Smooth muscle cell (in vitro differentiated cells): Measurements from ENCODE around the gene MAGI1. TPM values are rescaled to one million over a fixed set of nuclear protein-coding genes. Genes with fewer than 3 reads are reported as not detected.

Source experiments
- DNase-seq: peaks from one replicate; lab custom pipeline; 2025; ENCODE audit not compliant: unreplicated experiment; lab: John Stamatoyannopoulos, UW
- H2AFZ ChIP-seq: fragments of 200-600 bp; sonication (generic); 2 replicates; pipeline ENCODE4 v1.6.0; 2016; ENCODE audit warnings: antibody characterized with exemption, low read depth, mild to moderate bottlenecking
- H3F3A ChIP-seq: fragments of 200-600 bp; sonication (generic); 2 replicates; pipeline ENCODE4 v1.6.0; 2017; ENCODE audit warnings: antibody characterized with exemption, low read depth
- H3K27ac ChIP-seq: fragments of 200-600 bp; sonication (generic); 2 replicates; pipeline ENCODE4 v1.5.1; 2016; ENCODE audit warnings: low read depth, mild to moderate bottlenecking
- H3K27me3 ChIP-seq: fragments of 200-600 bp; sonication (generic); 2 replicates; pipeline ENCODE4 v1.6.1; 2016; ENCODE audit warnings: low read depth, mild to moderate bottlenecking
- H3K36me3 ChIP-seq: fragments of 200-600 bp; sonication (generic); 2 replicates; pipeline ENCODE4 v1.5.1; 2016; ENCODE audit warnings: low read depth
- H3K4me1 ChIP-seq: fragments of 200-600 bp; sonication (generic); 2 replicates; pipeline ENCODE4 v1.5.1; 2016; ENCODE audit warnings: low read depth
- H3K4me2 ChIP-seq: fragments of 200-600 bp; sonication (generic); 2 replicates; pipeline ENCODE4 v1.6.0; 2016; ENCODE audit warnings: mild to moderate bottlenecking
- H3K4me3 ChIP-seq: fragments of 200-600 bp; sonication (generic); 2 replicates; pipeline ENCODE4 v1.5.1; 2016; ENCODE audit warnings: mild to moderate bottlenecking
- H3K79me2 ChIP-seq: fragments of 200-600 bp; sonication (generic); 2 replicates; pipeline ENCODE4 v1.6.0; 2016; ENCODE audit warnings: low read depth, mild to moderate bottlenecking
- H3K9ac ChIP-seq: fragments of 200-600 bp; sonication (generic); 2 replicates; pipeline ENCODE4 v1.6.0; 2016; ENCODE audit warnings: low read depth
- H3K9me3 ChIP-seq: fragments of 200-600 bp; sonication (generic); replicated peaks from 2 replicates; pipeline ENCODE4 v1.5.1; 2016; ENCODE audit warnings: low read depth
- H4K20me1 ChIP-seq: fragments of 200-600 bp; sonication (generic); 2 replicates; pipeline ENCODE4 v1.6.0; 2016; ENCODE audit warnings: low read depth
- WGBS: methylation state at CpG from one replicate; pipeline ENCODE4 v1.1.7; 2016; ENCODE audit warnings: low lambda C conversion rate; 5-methylcytosine and 5-hydroxymethylcytosine counted together
- polyA plus RNA-seq: library from polyadenylated mRNA; unstranded; fragments of >200 nt; fragmentation: Nextera tagmentation; extraction: Ambion mirVana; gene quantifications from 2 replicates; pipeline ENCODE4 v1.2.1, GENCODE V29; 2016
- total RNA-seq: library from RNA; depleted of rRNA; stranded (reverse); fragments of >200 nt; gene quantifications from 2 replicates; pipeline ENCODE4 v1.2.3, GENCODE V29; 2014
- TF ChIP-seq, protein P1 (sequence below): fragments of 200-600 bp; sonication (generic); IDR thresholded peaks from 2 replicates; pipeline ENCODE4 v1.5.1; 2017; ENCODE audit warnings: borderline replicate concordance, mild to moderate bottlenecking, antibody characterized with exemption; ENCODE audit not compliant: insufficient read depth, poor library complexity, severe bottlenecking

The MAGI1 gene
- total and polyA plus RNA-seq, 2 experiments from 2014 or later, result 9.9 to 23.3 TPM

DNA sequence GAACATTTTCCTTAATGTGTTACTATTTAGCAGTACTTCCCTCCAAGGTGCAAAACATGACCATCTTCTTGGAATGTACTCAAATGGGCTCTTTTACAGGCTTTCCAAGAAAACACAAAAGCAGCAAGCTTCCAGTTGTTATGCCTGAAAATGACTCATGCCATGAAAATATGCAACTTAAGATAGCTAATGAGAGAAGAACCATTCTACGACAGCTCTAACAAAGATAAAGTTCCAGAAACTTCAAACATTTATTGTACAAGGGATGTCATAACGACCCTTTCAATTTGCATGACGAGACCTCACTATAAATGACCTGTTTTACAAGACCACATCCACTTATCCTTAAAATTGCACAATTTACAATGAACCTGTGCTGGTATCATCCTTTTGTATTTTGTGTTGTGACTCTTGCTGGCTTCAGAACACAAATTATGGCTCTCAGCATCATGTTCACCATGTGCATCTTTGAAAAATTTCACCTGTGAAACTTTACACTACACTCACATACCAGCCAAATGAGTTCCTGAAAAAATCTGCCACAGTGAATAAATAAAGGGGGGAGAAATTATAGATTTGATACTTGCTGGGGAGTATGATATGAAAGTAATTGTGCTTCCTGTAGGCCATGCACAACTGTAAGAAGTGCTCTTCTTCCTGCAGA is 433.7 kb downstream of the MAGI1 start:
- no peak overlapping the region for H3K27ac ChIP-seq
- no peaks in the 10 kb centered on the region for H3K9me3 ChIP-seq
- H2AFZ ChIP-seq, result no peak overlapping the region
- H3K4me1 ChIP-seq, result peaks cover 9% of the 10 kb centered on the region
- TF ChIP-seq, protein P1, sequence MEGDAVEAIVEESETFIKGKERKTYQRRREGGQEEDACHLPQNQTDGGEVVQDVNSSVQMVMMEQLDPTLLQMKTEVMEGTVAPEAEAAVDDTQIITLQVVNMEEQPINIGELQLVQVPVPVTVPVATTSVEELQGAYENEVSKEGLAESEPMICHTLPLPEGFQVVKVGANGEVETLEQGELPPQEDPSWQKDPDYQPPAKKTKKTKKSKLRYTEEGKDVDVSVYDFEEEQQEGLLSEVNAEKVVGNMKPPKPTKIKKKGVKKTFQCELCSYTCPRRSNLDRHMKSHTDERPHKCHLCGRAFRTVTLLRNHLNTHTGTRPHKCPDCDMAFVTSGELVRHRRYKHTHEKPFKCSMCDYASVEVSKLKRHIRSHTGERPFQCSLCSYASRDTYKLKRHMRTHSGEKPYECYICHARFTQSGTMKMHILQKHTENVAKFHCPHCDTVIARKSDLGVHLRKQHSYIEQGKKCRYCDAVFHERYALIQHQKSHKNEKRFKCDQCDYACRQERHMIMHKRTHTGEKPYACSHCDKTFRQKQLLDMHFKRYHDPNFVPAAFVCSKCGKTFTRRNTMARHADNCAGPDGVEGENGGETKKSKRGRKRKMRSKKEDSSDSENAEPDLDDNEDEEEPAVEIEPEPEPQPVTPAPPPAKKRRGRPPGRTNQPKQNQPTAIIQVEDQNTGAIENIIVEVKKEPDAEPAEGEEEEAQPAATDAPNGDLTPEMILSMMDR, result no peak
- no peak overlapping the region for H3K4me3 ChIP-seq
- peaks cover 6% of the 10 kb centered on the region for H3F3A ChIP-seq
- no peaks in the 10 kb centered on the region for H3K36me3 ChIP-seq
- DNase-seq, result no peak
- 12% methylated on average over 3 of the region's 3 CpGs for WGBS
- H3K9ac ChIP-seq, result no peak overlapping the region
- H3K79me2 ChIP-seq, result peaks cover 5% of the 10 kb centered on the region
- H4K20me1 ChIP-seq, result peaks cover 90% of the 10 kb centered on the region
- peak overlapping the region; percentile 23 for H3K4me2 ChIP-seq
- H3K27me3 ChIP-seq, result peaks cover 2% of the 10 kb centered on the region

DNA sequence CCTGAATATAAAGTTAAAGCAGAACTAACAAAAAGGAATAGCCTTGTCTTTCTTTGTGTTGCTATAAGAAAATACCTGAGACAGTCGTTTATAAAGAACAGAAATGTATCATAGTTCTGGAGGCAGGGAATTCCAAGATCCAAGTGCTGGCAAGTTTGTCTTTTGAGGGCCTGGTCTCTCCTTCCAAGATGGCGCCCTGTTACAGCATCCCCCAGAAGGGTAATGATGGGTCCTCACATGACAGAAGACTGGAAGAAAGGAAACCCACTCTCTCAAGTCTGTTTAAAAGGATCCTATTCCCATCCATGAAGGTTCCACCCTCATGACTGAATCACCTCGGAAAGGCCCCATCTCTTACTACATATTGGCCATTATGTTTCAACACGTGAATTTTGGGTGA is 435.1 kb downstream of the MAGI1 start:
- TF ChIP-seq, protein P1, result no peak
- WGBS, result 100% methylated on average over 4 of the region's 4 CpGs
- no peak overlapping the region for H3K27ac ChIP-seq
- H2AFZ ChIP-seq, result no peak overlapping the region
- H3F3A ChIP-seq, result peaks cover 6% of the 10 kb centered on the region
- peaks cover 9% of the 10 kb centered on the region for H3K4me1 ChIP-seq
- peaks cover 16% of the 10 kb centered on the region for H3K27me3 ChIP-seq
- no peak overlapping the region for H3K4me2 ChIP-seq
- H3K79me2 ChIP-seq, result peaks cover 5% of the 10 kb centered on the region
- H3K9me3 ChIP-seq, result no peaks in the 10 kb centered on the region
- no peak overlapping the region for H3K4me3 ChIP-seq
- no peak for DNase-seq
- H3K36me3 ChIP-seq, result no peaks in the 10 kb centered on the region
- H4K20me1 ChIP-seq, result peaks cover 95% of the 10 kb centered on the region
- no peak overlapping the region for H3K9ac ChIP-seq

DNA sequence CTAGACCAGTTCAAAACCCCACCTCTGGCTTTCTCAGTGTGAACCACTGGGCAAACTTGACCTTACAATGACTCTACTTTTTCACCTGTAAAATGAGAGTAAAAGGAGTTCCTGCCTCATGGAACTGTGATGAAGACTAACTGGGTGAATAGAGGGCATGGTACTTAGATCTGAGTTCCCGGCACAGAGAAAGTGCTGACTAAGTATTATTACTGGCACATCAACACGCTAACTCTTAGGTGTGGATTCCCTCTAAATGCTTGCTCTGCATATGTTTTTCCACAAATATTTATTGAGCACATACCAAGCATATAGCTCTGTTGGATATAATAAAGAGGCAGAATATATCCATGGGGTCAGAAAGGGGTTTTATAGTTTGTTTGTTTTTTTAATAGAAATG is 437.8 kb downstream of the MAGI1 start:
- TF ChIP-seq, protein P1, result no peak
- H3K4me2 ChIP-seq, result no peak overlapping the region
- H3K9me3 ChIP-seq, result no peaks in the 10 kb centered on the region
- peaks cover 6% of the 10 kb centered on the region for H3F3A ChIP-seq
- no peak overlapping the region for H3K4me3 ChIP-seq
- H3K36me3 ChIP-seq, result no peaks in the 10 kb centered on the region
- H3K9ac ChIP-seq, result no peak overlapping the region
- peaks cover 96% of the 10 kb centered on the region for H4K20me1 ChIP-seq
- H3K4me1 ChIP-seq, result peaks cover 22% of the 10 kb centered on the region
- peaks cover 5% of the 10 kb centered on the region for H3K79me2 ChIP-seq
- DNase-seq, result no peak
- H2AFZ ChIP-seq, result no peak overlapping the region
- 90% methylated on average over 2 of the region's 2 CpGs for WGBS
- H3K27ac ChIP-seq, result no peak overlapping the region
- peaks cover 41% of the 10 kb centered on the region for H3K27me3 ChIP-seq

DNA sequence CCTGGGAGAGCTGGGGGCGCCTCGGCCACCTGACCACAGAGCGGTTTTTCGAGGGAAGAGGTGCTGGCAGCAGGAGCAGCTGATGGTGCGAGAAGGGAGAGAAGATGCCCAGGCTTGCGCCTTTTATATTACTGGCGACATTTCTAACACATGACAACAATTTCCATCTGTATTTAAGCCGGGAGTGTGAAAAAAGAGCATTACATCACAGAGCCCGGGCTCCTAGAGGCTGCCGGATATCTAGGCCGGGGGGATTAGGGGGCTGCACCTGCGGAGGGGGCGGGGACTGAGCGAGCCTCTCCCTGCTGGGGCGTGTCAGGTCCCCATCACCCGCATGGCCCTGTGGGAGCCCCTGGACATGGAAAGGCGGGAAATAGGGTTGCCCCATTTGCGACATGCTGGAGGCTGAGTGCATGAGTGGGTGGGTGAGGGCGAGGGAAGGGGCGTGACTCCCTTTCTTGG is 440.7 kb downstream of the MAGI1 start:
- H4K20me1 ChIP-seq, result peaks cover 100% of the 10 kb centered on the region
- WGBS, result 9% methylated on average over 19 of the region's 20 CpGs
- peaks cover 44% of the 10 kb centered on the region for H3K27me3 ChIP-seq
- H3F3A ChIP-seq, result no peaks in the 10 kb centered on the region
- peak overlapping the region; percentile 88 for H3K4me2 ChIP-seq
- no peak overlapping the region for H3K9ac ChIP-seq
- H3K36me3 ChIP-seq, result no peaks in the 10 kb centered on the region
- DNase-seq, result no peak
- H2AFZ ChIP-seq, result no peak overlapping the region
- no peaks in the 10 kb centered on the region for H3K9me3 ChIP-seq
- no peak overlapping the region for H3K27ac ChIP-seq
- H3K4me1 ChIP-seq, result peaks cover 37% of the 10 kb centered on the region
- TF ChIP-seq, protein P1, result no peak
- peak overlapping the region; percentile 44 for H3K4me3 ChIP-seq
- H3K79me2 ChIP-seq, result peaks cover under 1% of the 10 kb centered on the region
